ENCODE measurements around the gene WDR11.

Gene WDR11

GRCh38 chr10:120945182-120945581 is 94.0 kb downstream of the WDR11 start:
- DNase-seq: no peak

- DNase-seq: peak; percentile 10
Measured at GRCh38 chr10:120945801-120946302, 94.7 kb downstream of the WDR11 start.

- no peak for DNase-seq
Measured at GRCh38 chr10:120946497-120946896, 95.3 kb downstream of the WDR11 start.

- DNase-seq: no peak
Measured at GRCh38 chr10:120948889-120949608, 97.9 kb downstream of the WDR11 start.

GRCh38 chr10:120949609-120950031 is 98.5 kb downstream of the WDR11 start:
- no peak for DNase-seq

DNA sequence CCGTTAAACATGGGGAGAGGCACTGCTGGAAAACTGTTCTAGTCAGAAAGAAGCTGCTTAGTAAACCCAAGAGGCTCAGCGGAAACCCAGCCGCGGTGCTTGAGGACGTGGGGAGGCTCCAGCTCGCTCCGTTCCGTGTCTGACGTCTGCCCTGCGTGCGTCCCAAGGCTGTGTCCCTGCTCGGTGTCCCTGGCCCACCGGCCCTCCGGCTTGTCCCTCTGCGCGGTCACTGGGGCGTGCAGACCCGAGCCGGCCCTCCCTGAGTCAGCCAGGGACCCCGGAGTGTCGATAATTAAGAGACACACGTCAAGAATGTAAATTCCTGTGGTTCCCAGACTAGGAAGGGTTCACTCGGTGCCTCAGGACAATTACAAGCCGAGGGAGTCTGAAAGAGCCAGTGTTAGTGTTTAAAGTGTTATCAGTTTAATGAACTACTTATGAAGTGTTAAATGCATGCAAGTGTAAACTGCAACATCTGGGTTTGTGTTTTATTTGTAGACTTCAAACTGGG is 98.9 kb downstream of the WDR11 start:
- DNase-seq: no peak

DNA sequence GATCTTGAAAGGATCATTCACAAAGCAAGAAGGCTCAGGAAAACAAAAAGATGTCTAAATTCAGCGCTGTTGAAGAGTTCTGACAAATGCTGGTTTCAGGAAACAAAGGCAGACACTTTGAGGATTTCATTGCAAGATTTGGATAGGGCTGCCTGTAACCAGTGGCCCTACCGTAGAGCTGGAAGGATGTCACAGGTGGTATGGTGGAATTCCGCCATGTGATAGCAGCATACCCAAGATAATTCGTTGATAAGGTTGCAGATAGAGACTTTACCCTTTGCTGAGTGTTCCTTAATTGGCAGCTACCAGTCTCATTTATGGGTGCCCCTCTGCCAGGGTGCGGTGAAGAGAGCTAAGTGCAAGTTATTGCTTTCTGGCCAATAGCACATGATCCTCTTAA is 100.1 kb downstream of the WDR11 start:
- no peak for DNase-seq

DNA sequence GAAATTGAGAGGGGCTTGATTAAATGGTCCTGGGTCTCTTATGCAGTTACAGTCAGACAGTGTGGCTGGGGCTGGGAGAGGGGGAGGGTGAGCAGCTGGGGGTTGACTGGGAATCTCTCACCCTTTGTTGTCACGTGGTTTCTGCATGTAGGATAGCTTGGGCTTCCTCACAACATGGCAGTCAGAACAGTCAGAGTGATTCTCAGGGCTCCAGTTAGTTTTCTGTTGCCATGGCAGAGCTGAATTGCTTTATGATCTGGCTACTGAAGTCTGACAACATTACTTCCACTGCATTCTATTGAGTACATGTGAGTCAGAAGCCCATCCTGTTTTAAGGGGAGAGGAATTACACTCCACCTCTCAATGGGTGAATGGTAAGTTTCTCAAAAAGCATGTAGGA is 102.7 kb downstream of the WDR11 start:
- DNase-seq: no peak
